DND-41 (cell line): Measurements from ENCODE around the gene UBTD1.

Experiments
- ATAC-seq: fragments of 200-7000 bp; cut with Tn5 transposase; 3 replicates; pipeline ENCODE4 v1.9.1; 2021; ENCODE audit warnings: low read depth; ENCODE audit not compliant: insufficient read depth
- DNase-seq: peaks from one replicate; pipeline ENCODE4 v3.0.0-alpha.2; 2020
- H2AFZ ChIP-seq: 2 replicates; pipeline ENCODE4 v1.6.0; 2012; ENCODE audit warnings: low read depth, low read length
- H3K27ac ChIP-seq: 2 replicates; pipeline ENCODE4 v1.5.1; 2012; ENCODE audit warnings: low read length, inconsistent platforms
- H3K27me3 ChIP-seq: fragments of 200-600 bp; sonication (generic); 2 replicates; pipeline ENCODE4 v1.6.0; 2012; ENCODE audit warnings: low read length, mild to moderate bottlenecking, inconsistent platforms; ENCODE audit not compliant: insufficient read depth, poor library complexity
- H3K36me3 ChIP-seq: 2 replicates; pipeline ENCODE4 v1.5.1; 2012; ENCODE audit warnings: low read length, inconsistent platforms; ENCODE audit not compliant: insufficient read depth
- H3K4me1 ChIP-seq: 2 replicates; pipeline ENCODE4 v1.5.1; 2012; ENCODE audit warnings: mild to moderate bottlenecking, low read length; ENCODE audit not compliant: insufficient read depth
- H3K4me2 ChIP-seq: 2 replicates; pipeline ENCODE4 v1.6.0; 2012; ENCODE audit warnings: mild to moderate bottlenecking, moderate library complexity, low read length, inconsistent platforms; ENCODE audit not compliant: insufficient read depth
- H3K4me3 ChIP-seq, 2 experiments: fragments of 200-600 bp in 1 of 2; shearing (Covaris generic) in 1 of 2; 2 replicates each; pipeline ENCODE4 v1.5.1; 2012 to 2016; ENCODE audit warnings: inconsistent platforms in 2 of 2, low read length in 2 of 2, mild to moderate bottlenecking in 2 of 2, low read depth in 1 of 2, moderate library complexity in 1 of 2
- H3K79me2 ChIP-seq: 2 replicates; pipeline ENCODE4 v1.6.0; 2012; ENCODE audit warnings: low read length, inconsistent platforms; ENCODE audit not compliant: insufficient read depth
- H3K9ac ChIP-seq: 2 replicates; pipeline ENCODE4 v1.6.0; 2012; ENCODE audit warnings: low read depth, mild to moderate bottlenecking, inconsistent platforms, low read length, moderate library complexity
- H3K9me3 ChIP-seq: 2 replicates; pipeline ENCODE4 v1.5.1; 2012; ENCODE audit warnings: low read length, moderate library complexity, mild to moderate bottlenecking, inconsistent platforms; ENCODE audit not compliant: insufficient read depth, severe bottlenecking
- H4K20me1 ChIP-seq: 2 replicates; pipeline ENCODE4 v1.6.0; 2012; ENCODE audit warnings: low read length; ENCODE audit not compliant: insufficient read depth
- EZH2 ChIP-seq: IDR thresholded peaks from 3 replicates; pipeline ENCODE4 v1.6.1; 2012; ENCODE audit warnings: borderline replicate concordance, low read depth, mild to moderate bottlenecking, moderate library complexity, low read length, inconsistent platforms; ENCODE audit not compliant: severe bottlenecking
- TF ChIP-seq, protein P1 (sequence below): IDR thresholded peaks from 2 replicates; pipeline ENCODE4 v1.5.1; 2012; ENCODE audit warnings: borderline replicate concordance, low read length, moderate library complexity, mild to moderate bottlenecking; ENCODE audit not compliant: poor library complexity, severe bottlenecking; ENCODE audit errors: extremely low read depth

UBTD1 gene

DNA sequence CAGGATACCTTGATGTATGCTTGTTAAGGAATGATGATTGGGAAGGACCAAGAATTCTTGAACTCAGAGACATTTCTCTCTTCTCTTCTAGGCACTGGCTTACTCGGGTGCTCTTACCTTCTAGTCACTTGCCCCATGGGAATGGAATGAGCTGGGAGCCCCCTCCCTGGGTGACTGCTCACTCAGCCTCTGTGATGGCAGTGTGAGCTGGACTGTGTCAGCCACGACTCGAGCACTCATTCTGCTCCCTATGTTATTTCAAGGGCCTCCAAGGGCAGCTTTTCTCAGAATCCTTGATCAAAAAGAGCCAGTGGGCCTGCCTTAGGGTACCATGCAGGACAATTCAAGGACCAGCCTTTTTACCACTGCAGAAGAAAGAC is 42.0 kb upstream of the UBTD1 start:
- ATAC-seq (no peak), DNase-seq (no peak)
- Histone ChIP-seq H3K79me2 (peaks cover 11% of the 10 kb centered on the region; the same call in 1 of the 2 replicates), H3K4me2 (no peak overlapping the region), H3K4me1 (no peaks in the 10 kb centered on the region), H4K20me1 (peaks cover 17% of the 10 kb centered on the region), H3K27me3 (no peaks in the 10 kb centered on the region), H2AFZ (no peak overlapping the region), H3K9me3 (no peaks in the 10 kb centered on the region), H3K9ac (no peak overlapping the region), H3K4me3 (no peak overlapping the region), H3K36me3 (peaks cover 99% of the 10 kb centered on the region), H3K27ac (no peak overlapping the region)
- no peak for TF ChIP-seq EZH2
- TF ChIP-seq, protein P1, sequence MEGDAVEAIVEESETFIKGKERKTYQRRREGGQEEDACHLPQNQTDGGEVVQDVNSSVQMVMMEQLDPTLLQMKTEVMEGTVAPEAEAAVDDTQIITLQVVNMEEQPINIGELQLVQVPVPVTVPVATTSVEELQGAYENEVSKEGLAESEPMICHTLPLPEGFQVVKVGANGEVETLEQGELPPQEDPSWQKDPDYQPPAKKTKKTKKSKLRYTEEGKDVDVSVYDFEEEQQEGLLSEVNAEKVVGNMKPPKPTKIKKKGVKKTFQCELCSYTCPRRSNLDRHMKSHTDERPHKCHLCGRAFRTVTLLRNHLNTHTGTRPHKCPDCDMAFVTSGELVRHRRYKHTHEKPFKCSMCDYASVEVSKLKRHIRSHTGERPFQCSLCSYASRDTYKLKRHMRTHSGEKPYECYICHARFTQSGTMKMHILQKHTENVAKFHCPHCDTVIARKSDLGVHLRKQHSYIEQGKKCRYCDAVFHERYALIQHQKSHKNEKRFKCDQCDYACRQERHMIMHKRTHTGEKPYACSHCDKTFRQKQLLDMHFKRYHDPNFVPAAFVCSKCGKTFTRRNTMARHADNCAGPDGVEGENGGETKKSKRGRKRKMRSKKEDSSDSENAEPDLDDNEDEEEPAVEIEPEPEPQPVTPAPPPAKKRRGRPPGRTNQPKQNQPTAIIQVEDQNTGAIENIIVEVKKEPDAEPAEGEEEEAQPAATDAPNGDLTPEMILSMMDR, result no peak

DNA sequence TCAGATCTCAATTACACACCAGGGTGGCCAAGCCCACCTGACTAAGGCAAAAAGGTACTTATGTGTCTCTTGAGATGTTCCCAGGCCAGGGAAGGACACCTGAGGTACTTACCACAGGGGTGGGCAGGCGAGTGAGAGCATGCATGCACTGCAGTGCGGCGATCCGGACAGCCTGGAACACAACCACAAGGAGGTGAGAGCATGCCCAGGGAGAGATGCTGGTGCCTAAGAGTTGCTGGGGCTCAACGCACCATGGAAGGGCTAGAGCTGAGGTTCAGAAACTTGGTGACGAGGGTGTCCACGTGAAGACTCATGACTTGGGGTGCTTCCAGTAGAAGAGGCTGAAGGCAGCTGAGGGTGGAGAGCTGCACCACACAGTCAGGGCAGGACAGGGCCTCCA is 39.6 kb upstream of the UBTD1 start:
- H3K4me3 ChIP-seq, result no peak overlapping the region
- TF ChIP-seq, protein P1, result no peak
- TF ChIP-seq EZH2, result no peak
- H3K27ac ChIP-seq, result no peak overlapping the region
- H3K9ac ChIP-seq, result no peak overlapping the region
- H3K27me3 ChIP-seq, result no peaks in the 10 kb centered on the region
- H3K79me2 ChIP-seq, result no peaks in the 10 kb centered on the region
- H4K20me1 ChIP-seq, result peaks cover 9% of the 10 kb centered on the region
- H2AFZ ChIP-seq, result no peak overlapping the region
- no peaks in the 10 kb centered on the region for H3K4me1 ChIP-seq
- no peak for ATAC-seq
- H3K4me2 ChIP-seq, result no peak overlapping the region
- no peak for DNase-seq
- peaks cover 99% of the 10 kb centered on the region for H3K36me3 ChIP-seq
- H3K9me3 ChIP-seq, result no peaks in the 10 kb centered on the region

DNA sequence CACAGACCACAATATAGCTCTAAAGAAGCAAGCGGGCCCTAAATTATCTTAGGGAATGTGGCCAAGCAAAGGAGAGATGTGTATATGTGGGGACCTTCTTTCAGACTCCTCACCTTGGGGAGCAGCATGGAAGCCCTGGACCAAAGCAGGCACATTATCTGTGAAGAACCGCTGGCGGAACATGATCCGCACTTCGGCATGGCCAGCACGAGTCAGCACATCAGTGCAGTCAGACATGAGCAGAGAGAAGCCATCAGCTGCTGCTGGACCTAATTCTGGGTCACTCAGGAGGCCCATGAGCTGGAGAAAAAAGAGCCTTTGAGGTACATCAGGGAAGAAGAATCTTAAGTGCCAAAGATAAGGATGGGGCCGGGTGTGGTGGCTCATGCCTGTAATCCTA is 38.8 kb upstream of the UBTD1 start:
- Histone ChIP-seq H2AFZ (no peak overlapping the region), H3K27ac (no peak overlapping the region), H3K79me2 (no peaks in the 10 kb centered on the region), H3K9ac (no peak overlapping the region), H3K9me3 (no peaks in the 10 kb centered on the region), H4K20me1 (peaks cover 8% of the 10 kb centered on the region), H3K4me2 (no peak overlapping the region), H3K4me3 (no peak overlapping the region), H3K36me3 (peaks cover 98% of the 10 kb centered on the region), H3K4me1 (no peaks in the 10 kb centered on the region), H3K27me3 (no peaks in the 10 kb centered on the region)
- TF ChIP-seq, protein P1, result no peak
- TF ChIP-seq EZH2, result no peak
- DNase-seq, result no peak
- no peak for ATAC-seq

DNA sequence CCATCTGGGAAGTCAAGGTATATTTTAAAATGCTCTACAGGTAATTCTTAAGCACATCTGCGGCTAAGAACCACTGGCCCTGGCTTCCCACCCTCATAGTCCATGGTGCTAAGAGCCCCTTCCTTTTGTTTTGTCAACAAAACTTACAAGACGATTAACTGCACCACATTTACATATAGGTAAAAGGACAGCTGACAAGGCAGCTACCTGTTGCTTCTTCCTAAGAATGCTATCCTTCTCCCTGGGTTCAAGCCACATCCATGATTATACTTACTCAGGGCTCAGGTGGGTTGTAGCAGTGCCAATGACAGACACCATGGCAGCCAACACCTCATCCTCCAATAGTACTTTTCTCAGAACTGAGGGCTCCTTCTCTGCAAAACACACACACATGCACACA is 36.4 kb upstream of the UBTD1 start:
- Histone ChIP-seq H3K9me3 (no peaks in the 10 kb centered on the region), H3K9ac (no peak overlapping the region), H3K36me3 (peaks cover 94% of the 10 kb centered on the region), H3K79me2 (no peaks in the 10 kb centered on the region), H2AFZ (no peak overlapping the region), H3K4me2 (no peak overlapping the region), H3K27me3 (no peaks in the 10 kb centered on the region), H3K27ac (no peak overlapping the region), H4K20me1 (peaks cover 8% of the 10 kb centered on the region), H3K4me1 (no peaks in the 10 kb centered on the region), H3K4me3 (no peak overlapping the region)
- ATAC-seq (no peak), DNase-seq (no peak)
- TF ChIP-seq, protein P1, result no peak
- TF ChIP-seq EZH2, result no peak
